ENCODE results near the gene SLC9A3.
"Not testable (repeated sequence)": the region's sequence is repeated elsewhere in the genome, so short reads cannot be mapped to it uniquely, and the experiment has no call there.

The SLC9A3 gene

GRCh38 chr5:489689-490080, 34.6 kb downstream of the SLC9A3 start:
- no peak for TF ChIP-seq CTCF (IDR thresholded peaks at IDR 0.05; ENCODE audit: low read depth, low read length)
- H3K4me3 ChIP-seq (ENCODE audit: low read depth, low read length) = no peak overlapping the region

GRCh38 chr5:488744-489688, 35.2 kb downstream of the SLC9A3 start:
- H3K4me3 ChIP-seq (ENCODE audit: low read depth, low read length) = no peak overlapping the region
- no peak for TF ChIP-seq CTCF (IDR thresholded peaks at IDR 0.05; ENCODE audit: low read depth, low read length)

GRCh38 chr5:488241-488640, 36.0 kb downstream of the SLC9A3 start:
- H3K4me3 ChIP-seq (ENCODE audit: low read depth, low read length) = no peak overlapping the region
- no peak for TF ChIP-seq CTCF (IDR thresholded peaks at IDR 0.05; ENCODE audit: low read depth, low read length)

GRCh38 chr5:486597-486996, 37.7 kb downstream of the SLC9A3 start:
- not testable (repeated sequence) for H3K4me3 ChIP-seq (ENCODE audit: low read depth, low read length)

GRCh38 chr5:485946-486491, 38.2 kb downstream of the SLC9A3 start:
- no peak overlapping the region for H3K4me3 ChIP-seq (ENCODE audit: low read depth, low read length)
- TF ChIP-seq CTCF (IDR thresholded peaks at IDR 0.05; ENCODE audit: low read depth, low read length) = no peak

- H3K4me3 ChIP-seq (ENCODE audit: low read depth, low read length) = no peak overlapping the region
- no peak for TF ChIP-seq CTCF (IDR thresholded peaks at IDR 0.05; ENCODE audit: low read depth, low read length)
These were observed 38.9 kb downstream of the SLC9A3 start for GRCh38 chr5:485113-485945.

GRCh38 chr5:484556-484955, 39.7 kb downstream of the SLC9A3 start:
- no peak for TF ChIP-seq CTCF (IDR thresholded peaks at IDR 0.05; ENCODE audit: low read depth, low read length)
- H3K4me3 ChIP-seq (ENCODE audit: low read depth, low read length) = no peak overlapping the region

Data from WI38 (cell line).